ENCODE results near the gene CLASP1.
A peak's percentile ranks its signal among the peaks of the same experiment; 100 is the strongest.
"Not testable (repeated sequence)": the region's sequence is repeated elsewhere in the genome, so short reads cannot be mapped to it uniquely, and the experiment has no call there.

Gene CLASP1

GRCh38 chr2:121329786-121330185 is 319.5 kb downstream of the CLASP1 start:
- DNase-seq (ENCODE audit: low read depth, low spot score), result no peak

- DNase-seq (ENCODE audit: low read depth, low spot score), result no peak
These were observed 322.6 kb downstream of the CLASP1 start for GRCh38 chr2:121326628-121327027.

- DNase-seq (ENCODE audit: low read depth, low spot score), result no peak
These were observed 324.7 kb downstream of the CLASP1 start for GRCh38 chr2:121324601-121325000.

GRCh38 chr2:121321476-121321875 is 327.8 kb downstream of the CLASP1 start:
- no peak for DNase-seq (ENCODE audit: low read depth, low spot score)

- no peak for DNase-seq (ENCODE audit: low read depth, low spot score)
These were observed 329.3 kb downstream of the CLASP1 start for GRCh38 chr2:121319941-121320340.

- no peak for DNase-seq (ENCODE audit: low read depth, low spot score)
These were observed 332.3 kb downstream of the CLASP1 start for GRCh38 chr2:121316986-121317385.

GRCh38 chr2:121313701-121314100 is 335.6 kb downstream of the CLASP1 start:
- DNase-seq (ENCODE audit: low read depth, low spot score), result not testable (repeated sequence)

GRCh38 chr2:121309801-121310200 is 339.5 kb downstream of the CLASP1 start:
- DNase-seq (ENCODE audit: low read depth, low spot score), result no peak

GRCh38 chr2:121309323-121309722 is 339.9 kb downstream of the CLASP1 start:
- no peak for DNase-seq (ENCODE audit: low read depth, low spot score)

- DNase-seq (ENCODE audit: low read depth, low spot score), result no peak
These were observed 342.2 kb downstream of the CLASP1 start for GRCh38 chr2:121307048-121307447.

GRCh38 chr2:121304941-121305340 is 344.3 kb downstream of the CLASP1 start:
- no peak for DNase-seq (ENCODE audit: low read depth, low spot score)

GRCh38 chr2:121303531-121304263 is 345.6 kb downstream of the CLASP1 start:
- no peak for DNase-seq (ENCODE audit: low read depth, low spot score)

- not testable (repeated sequence) for DNase-seq (ENCODE audit: low read depth, low spot score)
These were observed 348.1 kb downstream of the CLASP1 start for GRCh38 chr2:121301190-121301589.

- no peak for DNase-seq (ENCODE audit: low read depth, low spot score)
These were observed 350.8 kb downstream of the CLASP1 start for GRCh38 chr2:121298476-121298875.

- not testable (repeated sequence) for DNase-seq (ENCODE audit: low read depth, low spot score)
These were observed 351.4 kb downstream of the CLASP1 start for GRCh38 chr2:121297866-121298265.

- peak; percentile 18 for DNase-seq (ENCODE audit: low read depth, low spot score)
These were observed 351.9 kb downstream of the CLASP1 start for GRCh38 chr2:121297217-121297830.

GRCh38 chr2:121295911-121296650 is 353.2 kb downstream of the CLASP1 start:
- DNase-seq (ENCODE audit: low read depth, low spot score), result no peak

GRCh38 chr2:121294881-121295840 is 354.1 kb downstream of the CLASP1 start:
- no peak for DNase-seq (ENCODE audit: low read depth, low spot score)

GRCh38 chr2:121293450-121294325 is 355.6 kb downstream of the CLASP1 start:
- DNase-seq (ENCODE audit: low read depth, low spot score), result no peak

GRCh38 chr2:121291251-121291580 is 358.0 kb downstream of the CLASP1 start:
- DNase-seq (ENCODE audit: low read depth, low spot score), result no peak

GRCh38 chr2:121289271-121289670 is 360.0 kb downstream of the CLASP1 start:
- no peak for DNase-seq (ENCODE audit: low read depth, low spot score)
